Activated CD4-positive, alpha-beta T cell treated with anti-CD3 and anti-CD28 coated beads for 36 hours (primary cell): ENCODE results near the gene GLIS1. TPM values are rescaled to one million over a fixed set of nuclear protein-coding genes. Genes with fewer than 3 reads are reported as not detected.

Source experiments
- ATAC-seq: fragments of 200-7000 bp; cut with Tn5 transposase; one replicate; pipeline ENCODE4 v1.10.0; 2021; ENCODE audit warnings: mild to moderate bottlenecking, moderate library complexity
- CTCF ChIA-PET: fragments of 350-600 bp; sonication (Branson Sonifier 250); formaldehyde crosslinking; loops from one replicate; lab custom pipeline; 2021; ENCODE audit warnings: antibody characterized with exemption; lab: Charles Lee
- POLR2A ChIA-PET: fragments of 350-600 bp; sonication (Branson Sonifier 250); formaldehyde crosslinking; loops from one replicate; lab custom pipeline; 2021; ENCODE audit warnings: antibody characterized with exemption, inconsistent platforms; lab: Charles Lee
- DNase-seq: peaks from one replicate; pipeline ENCODE4 v3.0.0-alpha.2; 2020
- H3K27ac Mint-ChIP-seq: one replicate; pipeline ENCODE4 v1.8.0; 2021; ENCODE audit warnings: mixed read lengths
- H3K27me3 Mint-ChIP-seq: one replicate; pipeline ENCODE4 v1.8.0; 2021; ENCODE audit warnings: mixed read lengths
- H3K36me3 Mint-ChIP-seq: one replicate; pipeline ENCODE4 v1.8.0; 2021; ENCODE audit warnings: low read depth, mixed read lengths
- H3K4me1 Mint-ChIP-seq: one replicate; pipeline ENCODE4 v1.8.0; 2021; ENCODE audit warnings: mixed read lengths
- H3K4me3 Mint-ChIP-seq: one replicate; pipeline ENCODE4 v1.8.0; 2021; ENCODE audit warnings: mild to moderate bottlenecking, moderate library complexity, mixed read lengths
- H3K9me3 Mint-ChIP-seq: one replicate; pipeline ENCODE4 v1.8.0; 2021; ENCODE audit warnings: low read depth, mixed read lengths
- intact Hi-C, 2 experiments: fragments of 100-400 bp; cut with DNase I in 1 of 2; cut with micrococcal nuclease in 1 of 2; formaldehyde crosslinking; loops; one replicate each; pipeline versions ENCODE4 v1.14.2 to v1.15.1; 2022 to 2024; cut with DNase I, micrococcal nuclease
- total RNA-seq, 2 experiments: library from RNA; stranded (reverse); gene quantifications; one replicate each; pipeline ENCODE4 v1.2.3, GENCODE V29; 2021

GLIS1 gene
- total RNA-seq, 2 experiments from 2014 or later: not detected

- intact Hi-C loops: loop anchor here (1.0 kb wide), 1 partner anchor 198 kb away; no protein-coding TSS in a partner anchor
- DNase-seq (no peak), ATAC-seq (no peak)
- no peaks in the 10 kb centered on the region for H3K9me3 Mint-ChIP-seq
- H3K4me1 Mint-ChIP-seq: peaks cover 5% of the 10 kb centered on the region
- H3K4me3 Mint-ChIP-seq: no peak overlapping the region
- no peaks in the 10 kb centered on the region for H3K36me3 Mint-ChIP-seq
- ChIA-PET POLR2A (no interaction called here), CTCF (interaction anchor here (0.6 to 1.2 kb wide), 4 partner anchors 9 to 399 kb away, joined by 3 to 5 read pairs (median 4); no protein-coding TSS in a partner anchor)
- no peak overlapping the region for H3K27ac Mint-ChIP-seq
- H3K27me3 Mint-ChIP-seq: peaks cover 7% of the 10 kb centered on the region
Observed at GRCh38 chr1:53682881-53683280, 56.1 kb downstream of the GLIS1 start.

GRCh38 chr1:53681977-53682685 lies 56.8 kb downstream of the GLIS1 start:
- POLR2A ChIA-PET: no interaction called here
- Mint-ChIP-seq H3K27me3 (peaks cover 7% of the 10 kb centered on the region), H3K9me3 (no peaks in the 10 kb centered on the region), H3K27ac (no peak overlapping the region), H3K4me3 (no peak overlapping the region), H3K36me3 (no peaks in the 10 kb centered on the region), H3K4me1 (peaks cover 5% of the 10 kb centered on the region)
- DNase-seq (peak; percentile 69), ATAC-seq (peak; percentile 80)
- CTCF ChIA-PET: interaction anchor here (0.7 to 1.2 kb wide), 4 partner anchors 9 to 546 kb away, joined by 3 to 5 read pairs (median 4); no protein-coding TSS in a partner anchor
- intact Hi-C loops: loop anchor here (1.0 kb wide), 1 partner anchor 197 kb away; no protein-coding TSS in a partner anchor

- Mint-ChIP-seq H3K27me3 (peaks cover 7% of the 10 kb centered on the region), H3K36me3 (no peaks in the 10 kb centered on the region), H3K27ac (no peak overlapping the region), H3K4me1 (peaks cover 5% of the 10 kb centered on the region), H3K9me3 (no peaks in the 10 kb centered on the region), H3K4me3 (no peak overlapping the region)
- DNase-seq: no peak
- ATAC-seq: peak; percentile 33
- CTCF ChIA-PET: interaction anchor here (0.5 to 1.0 kb wide), 2 partner anchors 10 to 52 kb away, joined by 3 to 4 read pairs; no protein-coding TSS in a partner anchor
- POLR2A ChIA-PET: no interaction called here
- intact Hi-C loops: no loop called here
Observed at GRCh38 chr1:53681351-53681976, 57.5 kb downstream of the GLIS1 start.

- Mint-ChIP-seq H3K4me1 (peaks cover 5% of the 10 kb centered on the region), H3K27ac (no peak overlapping the region), H3K9me3 (no peaks in the 10 kb centered on the region), H3K36me3 (no peaks in the 10 kb centered on the region), H3K4me3 (no peak overlapping the region), H3K27me3 (peaks cover 6% of the 10 kb centered on the region)
- ATAC-seq (no peak), DNase-seq (no peak)
- POLR2A ChIA-PET: no interaction called here
- intact Hi-C loops: no loop called here
- CTCF ChIA-PET: interaction anchor here (0.5 kb wide), 2 partner anchors 52 to 142 kb away, joined by 3 read pairs; no protein-coding TSS in a partner anchor
Observed at GRCh38 chr1:53680868-53681267, 58.1 kb downstream of the GLIS1 start.

- H3K4me1 Mint-ChIP-seq: peaks cover 5% of the 10 kb centered on the region
- ChIA-PET CTCF (interaction anchor here (0.5 kb wide), 1 partner anchor 216 kb away, joined by 4 read pairs; no protein-coding TSS in a partner anchor), POLR2A (no interaction called here)
- no peak overlapping the region for H3K27ac Mint-ChIP-seq
- H3K9me3 Mint-ChIP-seq: no peaks in the 10 kb centered on the region
- DNase-seq (no peak), ATAC-seq (no peak)
- no peaks in the 10 kb centered on the region for H3K27me3 Mint-ChIP-seq
- H3K4me3 Mint-ChIP-seq: no peak overlapping the region
- intact Hi-C loops: no loop called here
- no peaks in the 10 kb centered on the region for H3K36me3 Mint-ChIP-seq
Observed at GRCh38 chr1:53678938-53679825, 59.8 kb downstream of the GLIS1 start.

- ATAC-seq (no peak), DNase-seq (no peak)
- POLR2A ChIA-PET: no interaction called here
- H3K36me3 Mint-ChIP-seq: no peaks in the 10 kb centered on the region
- peaks cover 5% of the 10 kb centered on the region for H3K4me1 Mint-ChIP-seq
- intact Hi-C loops: no loop called here
- H3K27me3 Mint-ChIP-seq: no peaks in the 10 kb centered on the region
- CTCF ChIA-PET: no interaction called here
- no peak overlapping the region for H3K27ac Mint-ChIP-seq
- no peak overlapping the region for H3K4me3 Mint-ChIP-seq
- H3K9me3 Mint-ChIP-seq: no peaks in the 10 kb centered on the region
Observed at GRCh38 chr1:53678507-53678906, 60.5 kb downstream of the GLIS1 start.

GRCh38 chr1:53678046-53678445 lies 60.9 kb downstream of the GLIS1 start:
- POLR2A ChIA-PET: no interaction called here
- H3K27me3 Mint-ChIP-seq: no peaks in the 10 kb centered on the region
- H3K36me3 Mint-ChIP-seq: no peaks in the 10 kb centered on the region
- intact Hi-C loops: no loop called here
- no peaks in the 10 kb centered on the region for H3K9me3 Mint-ChIP-seq
- no peak overlapping the region for H3K4me3 Mint-ChIP-seq
- ATAC-seq (no peak), DNase-seq (no peak)
- CTCF ChIA-PET: no interaction called here
- peaks cover 5% of the 10 kb centered on the region for H3K4me1 Mint-ChIP-seq
- no peak overlapping the region for H3K27ac Mint-ChIP-seq

- no peak for ATAC-seq
- CTCF ChIA-PET: interaction anchor here (0.6 kb wide), 1 partner anchor 1532 kb away, joined by 3 read pairs; no protein-coding TSS in a partner anchor
Observed at GRCh38 chr1:53677486-53677885, 61.5 kb downstream of the GLIS1 start.

GRCh38 chr1:53672785-53673184 lies 66.2 kb downstream of the GLIS1 start:
- ChIA-PET CTCF (no interaction called here), POLR2A (no interaction called here)
- H3K9me3 Mint-ChIP-seq: no peaks in the 10 kb centered on the region

More at GRCh38 chr1:53677486-53677885, 61.5 kb downstream of the GLIS1 start:
- Mint-ChIP-seq H3K4me1 (peaks cover 5% of the 10 kb centered on the region), H3K9me3 (no peaks in the 10 kb centered on the region), H3K27ac (no peak overlapping the region), H3K36me3 (no peaks in the 10 kb centered on the region), H3K27me3 (no peaks in the 10 kb centered on the region), H3K4me3 (no peak overlapping the region)
- DNase-seq: no peak
- intact Hi-C loops: no loop called here
- POLR2A ChIA-PET: no interaction called here

GRCh38 chr1:53672243-53672642 lies 66.7 kb downstream of the GLIS1 start:
- Mint-ChIP-seq H3K27ac (no peak overlapping the region), H3K4me3 (no peak overlapping the region), H3K27me3 (no peaks in the 10 kb centered on the region), H3K9me3 (no peaks in the 10 kb centered on the region), H3K4me1 (no peaks in the 10 kb centered on the region), H3K36me3 (no peaks in the 10 kb centered on the region)
- POLR2A ChIA-PET: no interaction called here
- CTCF ChIA-PET: no interaction called here
- intact Hi-C loops: no loop called here
- ATAC-seq (no peak), DNase-seq (no peak)

More at GRCh38 chr1:53672785-53673184, 66.2 kb downstream of the GLIS1 start:
- H3K4me3 Mint-ChIP-seq: no peak overlapping the region
- no peak for ATAC-seq
- H3K4me1 Mint-ChIP-seq: no peaks in the 10 kb centered on the region
- no peaks in the 10 kb centered on the region for H3K27me3 Mint-ChIP-seq
- intact Hi-C loops: no loop called here
- DNase-seq: no peak
- H3K27ac Mint-ChIP-seq: no peak overlapping the region
- no peaks in the 10 kb centered on the region for H3K36me3 Mint-ChIP-seq

GRCh38 chr1:53669621-53670191 lies 69.3 kb downstream of the GLIS1 start:
- ChIA-PET POLR2A (no interaction called here), CTCF (no interaction called here)
- no peaks in the 10 kb centered on the region for H3K27me3 Mint-ChIP-seq
- H3K4me3 Mint-ChIP-seq: no peak overlapping the region
- H3K27ac Mint-ChIP-seq: no peak overlapping the region
- H3K36me3 Mint-ChIP-seq: no peaks in the 10 kb centered on the region
- no peaks in the 10 kb centered on the region for H3K4me1 Mint-ChIP-seq
- DNase-seq: no peak
- no peak for ATAC-seq
- intact Hi-C loops: no loop called here
- H3K9me3 Mint-ChIP-seq: no peaks in the 10 kb centered on the region
